GM11168 (cell line): ENCODE measurements around the gene HECA.
"Not testable (repeated sequence)": the region's sequence is repeated elsewhere in the genome, so short reads cannot be mapped to it uniquely, and the experiment has no call there.

Experiments
- in situ Hi-C: fragments of 300-500 bp; cut with MboI; formaldehyde crosslinking; loops from one replicate; pipeline ENCODE4 v1.12.0; 2022; ENCODE audit warnings: low sequenced_read_pairs; ENCODE audit not compliant: unreplicated experiment

The HECA gene

DNA sequence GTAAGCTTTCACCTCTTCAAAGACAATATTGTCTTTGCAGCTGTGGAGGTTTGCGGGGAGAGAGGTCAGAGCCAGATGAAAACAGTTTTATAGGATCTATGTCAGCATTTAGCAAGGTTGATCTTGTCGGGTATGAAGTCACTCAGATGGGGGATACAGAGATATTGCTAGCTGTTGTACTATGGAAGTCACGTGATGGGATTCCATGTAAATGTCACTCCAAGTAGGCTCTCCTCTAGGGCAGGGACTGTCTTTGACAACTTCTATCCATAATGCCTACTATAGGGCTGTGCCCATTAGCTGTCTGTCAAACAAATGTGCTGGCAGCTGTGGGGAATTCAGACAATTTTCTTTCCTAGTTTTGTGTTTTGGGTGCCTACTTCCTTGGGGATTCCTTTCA lies 54.8 kb downstream of the HECA start:
- in situ Hi-C loops, result no loop called here

DNA sequence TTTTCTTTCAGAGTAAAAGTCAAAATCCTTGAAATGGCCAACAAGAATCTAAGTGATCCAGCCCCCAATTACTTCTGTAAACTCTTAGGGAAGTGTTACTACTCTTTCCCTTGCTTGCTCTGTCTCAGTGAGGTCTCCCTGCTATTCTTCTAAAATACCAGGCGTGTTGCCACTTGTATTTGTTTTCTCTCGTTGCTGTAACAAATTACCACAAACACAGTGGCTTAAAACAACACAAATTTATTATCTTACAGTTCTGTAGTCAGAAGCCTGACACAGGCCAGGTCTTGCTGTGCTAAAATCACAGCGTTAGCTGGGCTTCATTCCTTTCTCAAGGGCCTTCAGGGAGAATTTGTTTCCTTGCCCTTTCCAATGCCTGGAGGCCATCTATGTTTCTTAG lies 59.9 kb downstream of the HECA start:
- in situ Hi-C loops, result no loop called here

DNA sequence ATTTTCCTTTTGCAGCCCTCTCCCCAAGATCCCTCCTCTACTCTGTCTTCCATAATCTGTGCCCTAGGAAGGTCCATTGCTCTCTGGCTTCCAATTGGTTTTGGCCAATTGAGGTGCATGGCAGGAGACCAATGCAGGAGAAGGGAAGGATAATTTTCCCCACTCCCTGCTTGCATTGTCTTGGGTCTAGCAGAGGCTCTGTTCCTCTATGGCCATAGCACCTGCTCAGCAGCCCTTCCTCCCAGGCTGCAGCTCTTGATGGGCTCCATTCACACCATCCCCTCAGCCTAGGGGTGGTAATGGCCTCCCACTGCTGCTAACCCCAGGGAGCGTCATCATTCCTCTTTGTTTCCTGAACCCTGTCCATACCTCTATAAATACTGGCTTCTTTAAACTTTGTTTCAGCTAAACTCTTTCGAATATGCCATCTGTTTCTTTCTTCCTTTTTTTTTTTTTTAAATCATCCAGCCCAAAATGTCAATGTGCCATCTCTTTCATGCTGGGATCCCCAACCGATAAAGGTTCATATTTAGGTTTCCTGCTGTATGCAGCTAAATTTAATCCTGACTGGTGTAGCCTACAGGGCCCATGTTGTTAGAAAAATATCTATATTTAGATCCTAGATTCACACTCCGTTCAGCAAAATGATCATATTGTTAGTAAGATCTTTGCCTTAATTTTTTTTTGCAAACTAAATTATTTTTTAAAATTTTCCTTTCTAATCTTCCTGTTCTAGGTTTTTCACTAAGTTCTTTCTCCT lies 63.8 kb downstream of the HECA start:
- in situ Hi-C loops, result no loop called here

DNA sequence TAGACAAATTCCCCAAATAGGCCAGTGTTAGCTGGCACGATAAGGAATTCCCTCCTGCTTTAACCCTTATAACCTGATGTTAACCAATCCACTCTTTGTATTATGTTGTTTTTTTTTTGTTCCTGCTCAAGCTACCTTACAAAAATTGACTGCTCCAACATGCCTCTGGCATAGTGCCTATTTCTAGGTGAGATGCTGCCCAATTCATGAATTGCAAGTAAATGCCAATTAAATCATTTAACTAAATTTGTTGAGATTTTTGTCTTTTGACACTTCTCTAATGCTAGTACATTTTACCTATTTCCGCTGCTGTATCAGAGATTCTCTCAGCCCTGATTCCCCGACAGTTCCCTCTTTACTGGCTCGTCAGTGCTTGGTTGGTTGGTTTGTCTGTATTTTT lies 66.5 kb downstream of the HECA start:
- in situ Hi-C loops, result no loop called here

DNA sequence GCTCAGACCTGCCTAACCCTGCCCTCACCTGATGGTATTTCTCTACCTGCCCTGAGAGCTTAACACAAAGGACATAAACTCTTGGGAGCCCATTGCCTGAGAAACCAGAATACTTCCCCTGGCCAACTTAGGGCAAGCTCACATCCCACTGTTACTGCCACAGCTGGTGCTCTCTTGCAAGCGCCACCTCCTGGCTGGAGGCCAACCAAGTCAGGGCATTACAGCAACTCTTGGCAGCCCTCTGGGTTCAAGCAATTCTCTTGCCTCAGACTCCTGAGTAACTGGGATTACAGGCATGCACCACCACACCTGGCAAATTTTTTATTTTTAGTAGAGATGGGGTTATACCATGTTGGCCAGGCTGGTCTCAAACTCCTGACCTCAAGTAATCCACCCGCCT lies 70.1 kb downstream of the HECA start:
- in situ Hi-C loops, result no loop called here

DNA sequence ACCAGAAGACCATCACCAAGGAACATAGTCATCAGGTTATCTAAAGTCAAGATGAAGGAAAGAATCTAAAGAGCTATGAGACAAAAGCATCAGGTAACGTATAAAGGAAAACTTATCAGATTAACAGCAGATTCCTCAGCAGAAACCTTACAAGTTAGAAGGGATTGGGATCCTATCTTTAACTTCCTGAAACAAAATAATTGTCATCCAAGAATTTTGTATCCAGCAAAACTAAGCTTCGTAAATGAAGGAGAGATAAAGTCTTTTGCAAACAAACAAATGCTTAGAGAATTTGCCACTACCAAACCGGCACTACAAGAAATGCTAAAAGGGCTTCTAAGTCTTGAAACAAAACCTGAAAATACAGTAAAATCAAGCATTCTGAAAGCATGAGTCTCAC lies 71.0 kb downstream of the HECA start:
- in situ Hi-C loops, result no loop called here

DNA sequence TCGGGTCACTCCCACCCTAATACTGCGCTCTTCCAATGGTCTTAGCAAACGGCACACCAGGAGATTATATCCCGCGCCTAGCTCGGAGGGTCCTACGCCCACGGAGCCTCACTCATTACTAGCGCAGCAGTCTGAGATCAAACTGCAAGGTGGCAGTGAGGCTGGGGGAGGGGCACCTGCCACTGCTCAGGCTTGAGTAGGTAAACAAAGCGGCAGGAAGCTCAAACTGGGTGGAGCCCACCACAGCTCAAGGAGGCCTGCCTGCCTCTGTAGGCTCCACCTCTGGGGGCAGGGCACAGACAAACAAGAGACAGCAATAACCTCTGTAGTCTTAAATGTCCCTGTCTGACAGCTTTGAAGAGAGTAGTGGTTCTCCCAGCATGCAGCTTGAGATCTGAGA lies 75.9 kb downstream of the HECA start:
- in situ Hi-C loops, result not testable (repeated sequence)

DNA sequence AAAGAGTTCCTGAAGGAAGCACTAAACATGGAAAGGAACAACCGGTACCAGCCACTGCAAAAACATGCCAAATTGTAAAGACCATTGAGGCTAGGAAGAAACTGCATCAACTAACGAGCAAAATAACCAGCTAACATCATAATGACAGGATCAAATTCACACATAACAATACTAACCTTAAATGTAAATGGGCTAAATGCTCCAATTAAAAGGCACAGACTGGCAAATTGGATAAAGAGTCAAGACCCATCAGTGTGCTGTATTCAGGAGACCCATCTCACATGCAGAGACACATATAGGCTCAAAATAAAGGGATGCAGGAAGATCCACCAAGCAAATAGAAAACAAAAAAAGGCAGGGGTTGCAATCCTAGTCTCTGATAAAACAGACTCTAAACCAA lies 77.6 kb downstream of the HECA start:
- in situ Hi-C loops, result not testable (repeated sequence)

DNA sequence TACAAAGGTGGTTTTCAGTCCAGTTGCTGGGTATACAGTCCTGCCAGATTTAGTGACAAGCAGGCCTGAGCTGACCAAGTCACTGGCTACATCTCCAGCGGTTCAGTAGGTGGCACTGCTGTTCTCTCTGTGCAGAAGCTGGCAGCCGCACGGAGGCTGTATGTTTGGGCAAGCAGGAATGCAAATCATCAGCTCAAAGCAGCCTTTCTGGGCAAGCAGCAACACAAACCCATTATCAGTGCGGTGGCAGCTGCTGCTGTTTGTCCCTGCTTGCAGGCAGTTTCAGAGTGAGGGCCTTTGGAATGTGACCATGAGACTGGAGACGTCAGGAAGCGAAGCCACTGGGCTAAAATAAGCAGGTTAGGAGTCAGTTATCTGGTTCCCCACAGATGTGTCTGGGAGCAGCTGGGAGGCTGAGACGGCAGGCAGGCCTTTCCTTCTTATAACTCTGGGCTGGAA lies 84.4 kb downstream of the HECA start:
- in situ Hi-C loops, result no loop called here

DNA sequence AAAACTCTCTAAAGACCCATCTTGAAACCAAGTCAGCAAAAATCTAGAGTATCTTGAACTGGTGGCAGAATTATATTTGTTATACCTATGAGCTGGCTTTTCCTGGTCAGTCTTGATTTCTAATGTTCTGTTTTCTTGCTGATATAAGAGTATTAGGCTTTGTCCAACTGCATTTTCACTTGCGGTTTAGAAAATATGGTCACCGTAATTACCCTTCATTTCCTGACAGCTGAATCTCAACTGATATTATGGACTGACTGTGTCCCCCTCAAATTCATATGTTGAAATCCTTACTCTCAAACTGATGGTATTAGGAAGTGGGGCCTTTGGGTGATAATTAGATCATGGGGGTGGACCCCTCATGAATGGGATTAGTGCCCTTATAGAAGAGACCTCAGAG lies 84.9 kb downstream of the HECA start:
- in situ Hi-C loops, result loop anchor here (10.0 kb wide), 1 partner anchor 135 kb away; no protein-coding TSS in a partner anchor

DNA sequence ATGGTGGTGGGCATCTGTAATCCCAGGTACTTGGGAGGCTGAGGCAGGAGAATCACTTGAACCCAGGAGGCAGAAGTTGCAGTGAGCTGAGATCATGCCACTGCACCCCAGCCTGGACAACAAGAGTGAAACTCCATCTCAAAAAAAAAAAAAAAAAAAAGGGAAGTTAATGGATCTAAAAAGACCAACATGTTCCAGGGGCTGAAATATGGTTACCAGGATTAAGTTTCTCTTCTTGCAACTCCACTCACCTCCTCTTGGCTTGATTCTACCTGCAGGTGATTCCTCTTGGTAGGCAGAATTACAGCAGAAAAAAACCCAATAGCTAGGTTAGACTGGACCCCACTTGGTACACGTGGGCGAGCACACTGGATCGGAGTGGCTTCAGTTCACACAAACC lies 93.5 kb downstream of the HECA start:
- in situ Hi-C loops, result loop anchor here (10.0 kb wide), 1 partner anchor 126 kb away; no protein-coding TSS in a partner anchor
